Measurements from ENCODE around the gene TMEM233.

The TMEM233 gene

DNA sequence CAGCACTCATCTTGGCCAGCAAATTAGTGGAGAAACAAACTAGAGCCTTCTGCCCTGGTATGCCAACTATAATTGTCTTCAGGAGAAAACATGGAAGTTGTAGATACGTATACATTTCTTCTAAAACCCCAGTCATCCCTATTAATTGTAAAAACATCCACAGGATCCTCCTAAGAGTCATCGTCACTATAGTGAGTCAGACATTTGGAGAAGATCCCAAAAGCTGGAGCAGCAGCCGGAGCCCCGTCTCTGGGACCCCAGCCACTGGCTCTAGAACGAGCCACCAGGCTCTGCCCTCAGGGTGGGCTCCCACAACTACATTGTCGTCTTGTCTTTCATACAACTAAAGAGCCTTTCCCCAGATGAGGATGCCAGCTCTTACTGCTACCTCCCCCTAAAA lies 89.8 kb downstream of the TMEM233 start:
- DNase-seq: no peak

DNA sequence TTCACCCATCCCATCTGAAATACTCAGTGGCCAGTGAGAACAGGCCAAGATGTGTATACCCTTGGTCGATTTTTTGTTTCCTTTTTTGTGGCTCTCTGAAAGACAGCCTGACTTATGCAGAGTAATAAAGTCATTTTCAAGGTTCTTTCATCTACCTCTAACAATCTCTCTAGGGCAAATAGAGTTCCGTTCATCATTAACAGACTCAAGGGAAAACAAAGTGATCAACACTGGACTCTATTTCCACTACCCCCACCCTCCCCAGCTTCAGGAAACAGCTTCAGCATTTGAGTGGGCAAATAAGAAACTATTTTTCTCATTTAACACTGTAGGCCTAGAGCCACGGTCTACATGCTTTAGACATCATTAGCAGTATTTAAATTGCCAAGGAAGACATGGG lies 90.2 kb downstream of the TMEM233 start:
- no peak for DNase-seq

DNA sequence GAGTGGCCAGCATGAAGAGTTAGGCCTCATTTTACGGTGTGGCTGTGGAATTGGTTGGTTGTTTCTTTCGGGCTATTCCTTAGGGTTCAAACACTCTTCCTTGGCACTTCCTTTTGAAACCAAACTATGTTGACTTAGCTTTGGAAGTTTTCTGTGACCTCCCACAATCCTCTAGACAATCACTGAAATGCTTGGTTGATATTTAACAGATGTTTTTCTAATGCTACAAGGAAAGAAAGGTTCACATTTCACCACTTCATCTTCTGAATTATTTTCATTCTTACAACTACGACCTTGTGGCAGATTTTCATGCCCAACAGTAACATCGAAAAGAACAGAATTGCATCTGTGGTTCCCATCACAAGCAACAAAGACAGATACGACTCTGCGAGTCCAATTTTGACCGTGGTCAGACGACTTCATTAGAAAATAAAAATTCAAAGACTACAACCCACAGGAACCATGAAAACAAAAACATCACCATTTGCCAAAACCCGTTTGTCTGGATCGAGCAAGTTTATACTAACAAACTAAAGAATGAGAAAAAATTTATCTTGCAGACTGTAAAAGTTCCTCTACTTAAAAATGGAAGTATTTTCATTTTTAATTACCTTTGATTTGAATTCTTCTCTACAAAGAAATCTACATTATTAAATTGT lies 91.3 kb downstream of the TMEM233 start:
- no peak for DNase-seq

DNA sequence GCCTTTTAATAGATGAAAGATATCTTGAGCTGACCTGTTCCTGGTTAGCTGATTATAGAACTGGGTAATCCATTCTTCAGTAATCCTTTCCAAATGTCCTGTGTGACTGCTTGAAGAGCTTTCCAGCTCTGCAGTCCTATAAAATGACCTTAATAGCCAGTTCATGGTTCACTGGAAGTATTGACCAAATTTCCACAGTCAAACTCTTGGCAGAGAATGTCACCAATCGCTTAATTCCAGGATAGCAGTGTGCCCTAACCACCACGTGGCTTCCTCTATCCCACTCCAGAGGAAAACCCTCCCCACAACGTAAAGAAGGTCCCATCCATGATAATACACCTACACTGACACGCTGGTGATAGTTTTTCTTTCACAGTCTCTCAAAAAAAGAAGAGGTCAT lies 91.8 kb downstream of the TMEM233 start:
- DNase-seq: no peak

DNA sequence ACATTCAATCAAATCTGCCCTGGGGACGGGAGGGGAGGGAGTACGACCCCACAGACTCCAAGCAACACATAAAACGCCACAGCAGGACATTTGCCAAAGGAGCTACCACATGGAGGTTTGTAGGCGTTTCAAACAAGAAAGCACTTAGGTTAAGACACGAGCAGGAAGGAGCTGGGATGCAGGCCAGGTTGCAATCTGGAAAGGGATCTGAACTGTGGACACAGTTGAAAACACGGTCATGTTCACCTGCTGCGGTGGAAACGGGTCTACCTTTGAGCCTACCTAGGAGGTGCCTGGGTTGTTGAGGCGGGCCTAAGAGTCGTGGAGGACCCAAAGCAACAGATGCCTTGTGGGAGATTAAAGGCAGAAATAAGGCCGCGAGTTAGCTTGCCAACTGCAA lies 92.8 kb downstream of the TMEM233 start:
- DNase-seq: no peak

DNA sequence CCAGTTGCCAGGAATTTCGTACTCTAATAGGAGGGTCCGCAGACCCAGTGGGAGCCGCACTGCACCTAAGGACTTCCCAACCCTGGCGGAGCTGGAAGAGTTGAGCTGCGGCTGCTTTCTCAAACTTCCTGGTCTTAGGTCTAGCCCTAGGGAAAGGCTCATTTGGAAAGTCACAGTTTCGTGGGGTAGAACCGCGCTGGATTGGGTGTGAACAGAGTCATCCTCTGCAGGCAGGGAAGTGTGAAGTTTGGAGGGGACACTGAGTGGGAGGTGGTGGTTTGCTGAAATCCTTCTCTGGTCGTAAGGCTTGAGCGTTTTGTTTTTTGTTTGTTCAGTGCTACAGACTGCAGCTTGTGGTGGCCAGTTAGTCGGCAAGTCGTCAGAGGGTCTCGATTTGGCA lies 93.2 kb downstream of the TMEM233 start:
- no peak for DNase-seq

DNA sequence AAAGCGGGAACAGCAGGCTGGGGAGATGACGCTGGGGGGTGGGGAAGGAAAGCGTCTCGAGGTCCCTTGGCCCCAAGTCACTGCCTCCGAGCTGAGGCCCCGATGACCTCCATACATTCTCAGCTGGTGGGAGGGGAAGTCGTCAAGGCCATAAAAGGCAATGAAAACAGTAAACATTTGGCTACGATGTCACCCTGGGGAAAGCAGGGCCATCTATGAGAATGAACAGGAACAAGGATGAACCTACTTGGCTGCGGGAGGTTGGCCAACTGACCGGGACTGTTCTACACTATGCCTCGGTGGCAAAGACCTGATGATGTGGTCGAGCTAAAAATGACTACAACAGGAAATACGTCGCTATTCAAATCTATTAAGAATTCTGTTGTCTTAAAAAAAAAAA lies 93.8 kb downstream of the TMEM233 start:
- DNase-seq: no peak

DNA sequence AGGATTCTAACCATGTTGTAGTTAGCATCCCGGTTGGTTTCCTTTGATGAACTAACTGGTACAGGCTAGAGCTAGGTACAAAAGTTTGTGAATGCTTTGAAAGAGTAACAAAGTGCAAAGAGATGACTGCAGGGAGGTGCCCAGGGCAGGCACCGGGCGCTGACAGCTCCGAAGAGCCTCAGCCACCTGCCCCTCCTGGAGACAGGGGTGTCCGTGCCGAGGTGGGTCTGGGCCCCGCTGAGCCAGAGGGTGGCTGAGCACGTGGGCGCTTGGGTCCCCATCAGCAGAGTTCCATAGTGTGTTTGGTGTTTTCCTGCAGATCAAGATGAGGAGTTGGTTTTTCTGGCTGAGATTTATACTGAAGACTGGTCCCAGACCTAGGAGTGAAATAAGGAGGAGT lies 94.3 kb downstream of the TMEM233 start:
- no peak for DNase-seq

DNA sequence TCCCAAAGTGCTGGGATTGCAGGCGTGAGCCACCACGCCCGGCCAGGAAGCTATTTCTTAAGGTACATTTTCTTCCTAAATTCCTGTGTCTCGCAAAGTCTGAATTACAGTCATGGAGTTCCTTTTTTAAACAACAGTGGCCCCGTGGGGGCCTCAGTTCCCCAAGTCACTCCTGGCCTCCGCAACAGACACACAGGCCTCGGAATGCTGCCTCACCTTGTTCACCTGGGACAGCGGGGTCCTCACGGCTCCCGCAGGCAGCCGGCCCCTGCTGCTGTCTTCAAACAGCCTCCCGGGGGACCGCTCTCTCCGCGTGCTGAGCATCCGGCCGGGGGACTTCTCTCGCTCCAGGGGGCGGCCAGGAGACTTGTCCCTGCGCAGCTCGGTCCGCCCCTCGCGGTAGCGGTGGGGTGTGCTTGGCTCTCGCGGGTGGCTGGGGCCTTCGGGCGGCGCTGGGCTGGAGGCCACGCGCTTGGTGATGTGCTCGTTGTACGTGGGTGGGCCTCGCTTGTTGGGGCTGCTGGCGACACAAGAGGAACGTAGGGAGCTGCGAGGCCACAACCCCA lies 96.4 kb downstream of the TMEM233 start:
- no peak for DNase-seq

DNA sequence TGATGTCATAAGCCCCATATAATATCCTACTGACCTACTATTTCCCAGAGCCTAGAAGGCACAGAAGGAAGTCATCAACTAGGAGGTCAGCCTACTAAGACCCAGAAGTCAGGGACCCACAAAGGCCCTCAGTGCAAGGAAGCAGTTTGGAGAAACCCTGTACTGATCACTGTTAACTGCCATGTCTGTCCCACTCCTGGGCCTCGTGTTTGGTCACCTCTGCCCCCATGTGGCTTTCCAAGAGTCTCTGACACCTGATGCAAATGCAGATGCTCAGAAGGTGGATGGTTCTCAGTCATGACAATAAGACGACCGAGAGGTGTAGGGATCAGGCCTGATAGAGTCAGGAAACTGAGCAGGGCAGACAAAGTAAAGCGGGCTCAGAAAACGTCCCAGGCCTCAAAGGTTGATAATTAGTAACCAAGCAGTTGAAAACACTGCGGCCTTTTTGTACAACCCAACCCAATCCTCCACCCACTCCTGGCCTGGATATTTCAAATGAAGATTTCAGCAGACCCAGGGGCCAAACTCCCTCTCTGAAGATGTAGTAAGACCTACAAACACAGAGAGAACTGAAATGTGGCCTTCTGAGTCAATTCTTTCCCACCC lies 97.7 kb downstream of the TMEM233 start:
- no peak for DNase-seq

DNA sequence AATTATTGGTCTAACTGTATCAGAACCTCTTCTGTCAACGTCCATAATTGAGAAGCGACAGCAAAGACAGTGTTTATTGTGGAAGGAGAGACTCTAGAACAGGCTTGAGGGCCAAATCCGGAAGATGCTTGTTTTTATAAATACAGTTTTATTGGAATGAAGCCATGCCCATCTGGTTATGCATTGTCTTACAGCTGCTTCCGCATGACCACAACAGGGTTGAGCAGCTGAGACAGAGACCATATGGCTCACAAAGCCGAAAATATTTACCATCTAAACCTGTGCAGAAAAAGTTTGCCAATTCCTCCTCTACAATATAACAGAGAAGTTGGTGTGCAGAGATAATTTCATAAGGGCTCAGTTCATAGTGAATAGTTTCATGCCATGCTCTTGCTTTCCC lies 98.8 kb downstream of the TMEM233 start:
- no peak for DNase-seq

All from stimulated activated CD4-positive, alpha-beta T cell treated with anti-CD3 and anti-CD28 coated beads, Interleukin-1b, Interleukin-23, amount 100 ng/mL, for 48 hours (primary cell).